Endothelial cell of umbilical vein (primary cell): ENCODE results near the gene RGPD6. TPM values are rescaled to one million over a fixed set of nuclear protein-coding genes. Genes with fewer than 3 reads are reported as not detected.
"Not testable (repeated sequence)": the region's sequence is repeated elsewhere in the genome, so short reads cannot be mapped to it uniquely, and the experiment has no call there.

Experiments used
- BruUV-seq: library from RNA; stranded (reverse); fragments of 400-500 nt; replicated peaks from 2 replicates; lab custom pipeline; 2021; lab: Mats Ljungman, UMichigan
- CTCF ChIA-PET: fragments of 300-600, 350-600 bp; sonication (Branson Sonifier 250); formaldehyde crosslinking; loops from one replicate; lab custom pipeline; 2021; ENCODE audit warnings: antibody characterized with exemption, inconsistent platforms; lab: Charles Lee
- POLR2A ChIA-PET: fragments of 300-600, 350-600 bp; sonication (Branson Sonifier 250); formaldehyde crosslinking; loops from one replicate; lab custom pipeline; 2021; ENCODE audit warnings: antibody characterized with exemption, inconsistent platforms; lab: Charles Lee
- DNase-seq: peaks from one replicate; pipeline ENCODE4 v3.0.0-alpha.2; 2011; ENCODE audit warnings: low read depth, low spot score
- FAIRE-seq: peaks from 2 replicates; lab custom pipeline; 2011; peaks lifted over from hg19 to GRCh38; lab: Jason Lieb, UNC
- H2AFZ ChIP-seq: 2 replicates; pipeline ENCODE4 v1.6.0; 2012; ENCODE audit warnings: low read depth, low read length, control low read depth, inconsistent platforms
- H3K27ac ChIP-seq: 2 replicates; pipeline ENCODE4 v1.5.1; 2011; ENCODE audit warnings: low read depth, mild to moderate bottlenecking, control low read depth, low read length, moderate library complexity; ENCODE audit not compliant: insufficient read depth
- H3K27me3 ChIP-seq, 2 experiments: 2 replicates each; pipeline versions ENCODE4 v1.6.0 to v1.6.1; 2011; ENCODE audit warnings: low read length in 2 of 2, mixed read lengths in 1 of 2; ENCODE audit not compliant: control insufficient read depth in 2 of 2, insufficient read depth in 2 of 2
- H3K36me3 ChIP-seq, 2 experiments: 2 replicates in 1 of 2; 3 replicates in 1 of 2; pipeline ENCODE4 v1.5.1; 2011; ENCODE audit warnings: low read length in 2 of 2, mild to moderate bottlenecking in 1 of 2, moderate library complexity in 1 of 2; ENCODE audit not compliant: control insufficient read depth in 2 of 2, insufficient read depth in 2 of 2; ENCODE audit errors: extremely low read depth in 1 of 2
- H3K4me1 ChIP-seq: 3 replicates; pipeline ENCODE4 v1.5.1; 2011; ENCODE audit warnings: mild to moderate bottlenecking, low read length; ENCODE audit not compliant: control insufficient read depth, insufficient read depth; ENCODE audit errors: extremely low read depth
- H3K4me2 ChIP-seq: 2 replicates; pipeline ENCODE4 v1.6.1; 2011; ENCODE audit warnings: low read length, control low read depth, mixed read lengths; ENCODE audit not compliant: insufficient read depth
- H3K4me3 ChIP-seq, 3 experiments: fragments of 200-600 bp in 1 of 3; sonication (generic), shearing (Covaris generic) in 1 of 3; replicated peaks in 1 of 3; 2 replicates each; pipeline ENCODE4 v1.5.1; 2011 to 2016; ENCODE audit warnings: control low read depth in 3 of 3, low read length in 3 of 3, mild to moderate bottlenecking in 2 of 3, inconsistent platforms in 1 of 3, low read depth in 1 of 3, moderate library complexity in 1 of 3; ENCODE audit not compliant: insufficient read depth in 1 of 3
- H3K79me2 ChIP-seq: 2 replicates; pipeline ENCODE4 v1.6.0; 2012; ENCODE audit warnings: low read length, inconsistent platforms; ENCODE audit not compliant: control insufficient read depth, insufficient read depth
- H3K9ac ChIP-seq: replicated peaks from 2 replicates; pipeline ENCODE3; 2011; ENCODE audit warnings: low read length, control low read depth; ENCODE audit not compliant: insufficient read depth; ENCODE audit errors: extremely low read depth
- H3K9me1 ChIP-seq: replicated peaks from 3 replicates; pipeline ENCODE4 v1.6.0; 2011; ENCODE audit warnings: mild to moderate bottlenecking, low read length; ENCODE audit not compliant: control insufficient read depth, insufficient read depth; ENCODE audit errors: extremely low read depth
- H3K9me3 ChIP-seq: replicated peaks from 2 replicates; pipeline ENCODE4 v1.5.1; 2012; ENCODE audit warnings: low read length, inconsistent platforms; ENCODE audit not compliant: control insufficient read depth, insufficient read depth
- H4K20me1 ChIP-seq: replicated peaks from 2 replicates; pipeline ENCODE3; 2011; ENCODE audit warnings: mild to moderate bottlenecking, low read length; ENCODE audit not compliant: control insufficient read depth, insufficient read depth; ENCODE audit errors: extremely low read depth
- dilution Hi-C: fragments of 300-500 bp; cut with MboI; formaldehyde crosslinking; loops from one replicate; pipeline ENCODE4 v1.15.0; 2019; ENCODE audit warnings: low sequenced_read_pairs; ENCODE audit not compliant: extremely low pct_ligation_motif_present
- intact Hi-C: fragments of 100-400 bp; cut with micrococcal nuclease; formaldehyde crosslinking; loops from one replicate; pipeline ENCODE4 v1.10.0; 2022
- polyA plus RNA-seq, 4 experiments: library from polyadenylated mRNA; depleted of rRNA in 3 of 4; stranded (reverse) in 3 of 4; unstranded in 1 of 4; fragments of >200 nt; gene quantifications; 2 replicates each; pipeline versions ENCODE4 v1.2.1 to v1.2.3, GENCODE V29; 2011 to 2012; ENCODE audit warnings: missing spikeins in 1 of 4
- total RNA-seq: library from RNA; stranded (reverse); gene quantifications from 2 replicates; pipeline ENCODE4 v1.2.3, GENCODE V29; 2021

Gene RGPD6
- total and polyA plus RNA-seq, 2 donors (not counting 3 experiments of a cell fraction or from before 2014, with no cell fraction given), result 6.0 to 21.0 TPM

DNA sequence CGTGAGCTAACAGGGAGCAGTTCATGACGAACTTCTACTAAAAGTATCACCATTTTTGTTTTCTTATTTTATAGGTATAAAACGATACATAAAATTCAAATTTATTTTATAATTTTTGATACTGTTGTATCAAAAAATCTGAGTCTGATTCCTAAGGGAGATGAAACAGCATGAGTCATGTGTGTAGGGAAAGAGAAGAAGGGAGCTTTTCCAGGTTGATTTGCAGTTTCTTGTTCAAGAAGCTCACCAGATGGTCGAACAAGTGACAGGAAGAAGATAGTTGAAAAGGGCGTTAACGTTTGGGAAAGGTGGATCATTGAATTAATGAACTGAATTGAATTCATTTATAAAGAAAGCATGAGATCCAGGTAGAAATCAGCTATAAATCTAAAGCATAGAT is 81.0 kb downstream of the RGPD6 start:
- H3K9me3 ChIP-seq, FAIRE-seq, H3K9ac ChIP-seq, intact Hi-C loops, CTCF ChIA-PET, H2AFZ ChIP-seq, H3K4me2 ChIP-seq, H3K4me1 ChIP-seq, H3K4me3 ChIP-seq, H3K36me3 ChIP-seq, BruUV-seq, H3K27me3 ChIP-seq, H4K20me1 ChIP-seq, H3K27ac ChIP-seq, dilution Hi-C loops, H3K9me1 ChIP-seq, POLR2A ChIA-PET, DNase-seq, H3K79me2 ChIP-seq: not testable (repeated sequence)

- DNase-seq, H2AFZ ChIP-seq, FAIRE-seq, H3K9me1 ChIP-seq, H3K4me2 ChIP-seq, H3K79me2 ChIP-seq, dilution Hi-C loops, H3K4me1 ChIP-seq, intact Hi-C loops, H3K9ac ChIP-seq, CTCF ChIA-PET, H3K9me3 ChIP-seq, H4K20me1 ChIP-seq, H3K36me3 ChIP-seq, H3K27ac ChIP-seq, POLR2A ChIA-PET, H3K27me3 ChIP-seq, BruUV-seq, H3K4me3 ChIP-seq: not testable (repeated sequence)
These were observed 82.5 kb downstream of the RGPD6 start for GRCh38 chr2:110494488-110494887.

DNA sequence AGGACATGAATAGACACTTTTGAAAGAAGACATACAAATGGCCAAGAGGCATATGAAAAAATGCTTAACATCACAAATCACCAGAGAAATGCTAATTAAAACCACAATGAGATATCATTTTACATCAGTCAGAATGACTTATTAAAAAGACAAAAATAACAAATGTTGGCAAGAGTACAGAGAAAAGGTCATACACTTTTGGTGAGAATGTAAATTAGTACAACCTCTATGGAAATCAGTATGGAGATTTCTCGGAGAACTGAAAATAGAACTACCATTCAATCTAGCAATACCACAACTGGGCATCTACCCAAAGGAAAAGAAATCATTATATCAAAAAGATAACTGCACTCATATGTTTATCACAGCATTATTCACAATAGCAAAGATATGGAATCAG is 88.0 kb downstream of the RGPD6 start:
- H3K4me2 ChIP-seq, H4K20me1 ChIP-seq, H3K36me3 ChIP-seq, H3K9ac ChIP-seq, H3K4me3 ChIP-seq, CTCF ChIA-PET, H3K27ac ChIP-seq, H3K4me1 ChIP-seq, H3K27me3 ChIP-seq, DNase-seq, POLR2A ChIA-PET, FAIRE-seq, H3K79me2 ChIP-seq, BruUV-seq, H3K9me3 ChIP-seq, H2AFZ ChIP-seq, intact Hi-C loops, dilution Hi-C loops, H3K9me1 ChIP-seq: not testable (repeated sequence)

- dilution Hi-C loops, H3K27me3 ChIP-seq, H3K9ac ChIP-seq, H2AFZ ChIP-seq, H3K9me3 ChIP-seq, H4K20me1 ChIP-seq, H3K27ac ChIP-seq, H3K4me2 ChIP-seq, BruUV-seq, FAIRE-seq, DNase-seq, intact Hi-C loops, H3K79me2 ChIP-seq, H3K4me3 ChIP-seq, H3K9me1 ChIP-seq, CTCF ChIA-PET, H3K36me3 ChIP-seq, H3K4me1 ChIP-seq, POLR2A ChIA-PET: not testable (repeated sequence)
These were observed 94.3 kb downstream of the RGPD6 start for GRCh38 chr2:110482697-110483096.
